GM13976 (cell line): Measurements from ENCODE around the gene AMOTL2.

Experiments
- DNase-seq: peaks from one replicate; pipeline ENCODE4 v3.0.0; 2012; ENCODE audit warnings: low spot score
- in situ Hi-C: fragments of 300-500 bp; cut with MboI; formaldehyde crosslinking; loops from one replicate; pipeline ENCODE4 v1.12.0; 2022; ENCODE audit warnings: low sequenced_read_pairs, mixed read lengths, inconsistent platforms; ENCODE audit not compliant: unreplicated experiment
- TF ChIP-seq, protein P1 (sequence below): IDR thresholded peaks from 2 replicates; pipeline ENCODE4 v1.5.1; 2012; ENCODE audit warnings: borderline replicate concordance, mild to moderate bottlenecking; ENCODE audit not compliant: insufficient read depth; ENCODE audit errors: extremely low read depth, missing control alignments, control extremely low read depth

The AMOTL2 gene

GRCh38 chr3:134332344-134332743, 41.9 kb downstream of the AMOTL2 start:
- TF ChIP-seq, protein P1, sequence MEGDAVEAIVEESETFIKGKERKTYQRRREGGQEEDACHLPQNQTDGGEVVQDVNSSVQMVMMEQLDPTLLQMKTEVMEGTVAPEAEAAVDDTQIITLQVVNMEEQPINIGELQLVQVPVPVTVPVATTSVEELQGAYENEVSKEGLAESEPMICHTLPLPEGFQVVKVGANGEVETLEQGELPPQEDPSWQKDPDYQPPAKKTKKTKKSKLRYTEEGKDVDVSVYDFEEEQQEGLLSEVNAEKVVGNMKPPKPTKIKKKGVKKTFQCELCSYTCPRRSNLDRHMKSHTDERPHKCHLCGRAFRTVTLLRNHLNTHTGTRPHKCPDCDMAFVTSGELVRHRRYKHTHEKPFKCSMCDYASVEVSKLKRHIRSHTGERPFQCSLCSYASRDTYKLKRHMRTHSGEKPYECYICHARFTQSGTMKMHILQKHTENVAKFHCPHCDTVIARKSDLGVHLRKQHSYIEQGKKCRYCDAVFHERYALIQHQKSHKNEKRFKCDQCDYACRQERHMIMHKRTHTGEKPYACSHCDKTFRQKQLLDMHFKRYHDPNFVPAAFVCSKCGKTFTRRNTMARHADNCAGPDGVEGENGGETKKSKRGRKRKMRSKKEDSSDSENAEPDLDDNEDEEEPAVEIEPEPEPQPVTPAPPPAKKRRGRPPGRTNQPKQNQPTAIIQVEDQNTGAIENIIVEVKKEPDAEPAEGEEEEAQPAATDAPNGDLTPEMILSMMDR: peak; percentile 3
- in situ Hi-C loops: no loop called here
- no peak for DNase-seq

DNA sequence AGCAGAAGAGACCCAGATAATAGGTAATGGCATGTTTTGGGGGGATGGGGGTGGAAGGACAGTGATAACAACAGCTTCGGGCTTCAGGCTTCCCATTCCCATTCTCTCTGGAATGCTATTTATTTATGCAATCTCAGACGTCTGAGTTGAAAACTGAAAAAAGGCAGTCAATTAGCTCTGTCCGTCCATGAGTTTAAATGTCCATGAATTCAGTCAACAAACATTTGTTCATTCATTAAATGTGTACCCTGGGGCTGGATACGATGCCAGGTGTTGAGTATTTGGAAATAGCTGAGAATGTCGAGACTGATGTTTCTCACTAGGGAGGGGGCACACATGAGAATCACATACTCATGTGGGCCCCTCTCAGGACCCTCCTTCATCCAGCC, 42.4 kb downstream of the AMOTL2 start:
- in situ Hi-C loops: no loop called here
- DNase-seq: no peak
- TF ChIP-seq, protein P1: no peak

- TF ChIP-seq, protein P1: no peak
- in situ Hi-C loops: no loop called here
- DNase-seq: no peak
Observed at GRCh38 chr3:134330883-134331810, 43.1 kb downstream of the AMOTL2 start.

DNA sequence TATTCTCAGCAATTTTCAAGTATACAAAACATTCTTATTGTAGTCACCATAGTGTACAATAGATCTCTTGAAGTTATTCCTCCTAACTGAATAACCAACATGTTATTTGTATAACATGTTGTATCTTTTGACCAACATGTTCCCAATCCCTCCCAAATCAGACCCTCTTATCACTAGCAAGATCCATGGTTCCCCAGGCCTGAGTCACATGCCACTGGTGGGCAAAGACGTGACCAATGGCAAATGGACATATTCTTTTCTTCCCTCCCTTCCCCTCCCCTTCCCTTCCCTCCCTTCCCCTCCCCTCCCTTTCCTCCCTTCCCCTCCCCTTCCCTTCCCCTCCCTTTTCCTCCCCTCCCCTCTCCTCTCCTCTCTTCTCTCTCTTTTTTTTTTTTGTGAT, 45.4 kb downstream of the AMOTL2 start:
- no peak for DNase-seq
- TF ChIP-seq, protein P1: no peak
- in situ Hi-C loops: no loop called here

DNA sequence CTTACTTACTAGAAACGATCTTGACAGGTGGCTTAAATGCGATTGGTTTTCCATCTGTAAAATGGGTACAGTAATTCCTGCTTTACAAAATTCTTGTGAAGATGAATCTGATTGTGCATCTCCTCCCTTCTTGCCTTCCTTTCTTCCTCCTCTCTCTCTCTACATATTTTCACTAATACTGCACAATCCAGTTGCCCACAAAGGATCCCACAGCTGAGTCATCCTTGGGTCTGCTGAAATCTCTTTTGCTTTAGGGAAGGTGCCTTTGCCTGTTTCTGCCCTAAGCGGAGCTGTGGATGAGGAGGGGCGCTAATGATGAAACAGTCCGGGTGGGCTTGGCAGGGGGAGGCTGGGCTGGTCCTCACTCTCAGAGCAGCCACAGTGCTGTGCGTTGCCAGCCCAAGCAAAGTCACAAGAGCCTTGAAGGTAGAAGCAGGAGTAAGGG, 46.1 kb downstream of the AMOTL2 start:
- TF ChIP-seq, protein P1: no peak
- in situ Hi-C loops: no loop called here
- no peak for DNase-seq

DNA sequence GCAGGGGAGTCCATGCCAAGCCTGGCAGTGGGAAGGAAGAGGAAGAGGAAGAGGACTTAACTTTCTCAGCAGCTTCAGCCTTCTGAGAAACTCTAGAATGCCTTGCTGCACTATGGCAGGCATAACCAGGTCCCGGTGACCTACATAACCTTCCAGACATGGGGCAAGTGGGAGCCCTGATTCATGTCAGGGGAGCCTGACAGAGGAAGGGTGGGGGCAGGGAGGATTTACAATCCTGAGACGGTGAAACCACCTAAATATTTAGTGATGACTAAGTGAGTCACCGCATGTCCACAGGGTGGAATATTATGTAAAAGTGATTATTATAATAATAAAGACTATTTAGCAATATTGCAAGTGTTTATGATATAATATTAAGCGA, 46.7 kb downstream of the AMOTL2 start:
- in situ Hi-C loops: no loop called here
- no peak for DNase-seq
- TF ChIP-seq, protein P1: no peak
